ENCODE results near the gene SH2B3. TPM values are rescaled to one million over a fixed set of nuclear protein-coding genes. Genes with fewer than 3 reads are reported as not detected.

SH2B3 gene
- total and polyA plus RNA-seq, 2 experiments from 2014 or later = 8.1 to 59.3 TPM

DNA sequence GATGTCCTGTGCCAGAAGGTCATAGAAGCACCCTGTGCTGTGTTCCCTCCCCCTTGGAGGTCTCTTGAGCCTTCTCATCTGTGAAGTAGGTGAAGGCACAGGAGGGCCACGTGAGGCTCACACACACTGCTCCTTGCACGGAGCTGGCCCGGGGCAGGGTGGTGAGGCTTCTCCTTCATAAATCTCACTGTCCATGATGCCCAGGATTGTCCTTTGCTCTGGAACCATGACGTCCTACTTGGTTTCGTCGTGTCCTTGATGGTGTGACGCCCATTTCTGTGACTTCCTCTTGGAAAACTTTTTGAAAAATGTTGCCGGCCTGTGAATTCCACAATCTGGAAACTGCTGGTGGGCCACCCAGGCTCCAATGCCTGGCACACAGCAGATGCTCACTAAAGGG, 34.4 kb downstream of the SH2B3 start:
- Histone ChIP-seq H3F3A (replicated peaks; ENCODE audit: low read depth) (peaks cover 13% of the 10 kb centered on the region; the same call in 1 of the 2 replicates), H2AFZ (no peak overlapping the region), H3K27me3 (ENCODE audit: insufficient read depth) (no peaks in the 10 kb centered on the region), H4K20me1 (replicated peaks; ENCODE audit: insufficient read depth) (peaks cover 33% of the 10 kb centered on the region), H3K27ac (ENCODE audit: low read depth) (0 out of 2 replicates have a peak overlapping the region, but pooled peaks have one; percentile 45), H3K4me1 (ENCODE audit: insufficient read depth) (peaks cover 29% of the 10 kb centered on the region), H3K4me3 (no peak overlapping the region), H3K9me2 (ENCODE audit: insufficient read depth) (no peaks in the 10 kb centered on the region), H3K4me2 (no peak overlapping the region), H3K36me3 (ENCODE audit: insufficient read depth) (no peaks in the 10 kb centered on the region), H3K79me2 (replicated peaks; ENCODE audit: insufficient read depth) (peaks cover 83% of the 10 kb centered on the region)
- H3K36me3 Mint-ChIP-seq (ENCODE audit: low read depth) = peaks cover 21% of the 10 kb centered on the region
- no peak for ATAC-seq
- peak overlapping the region; percentile 8 for H3K27ac Mint-ChIP-seq
- peaks cover 23% of the 10 kb centered on the region for H3K27me3 Mint-ChIP-seq (ENCODE audit: insufficient read depth, low read depth, poor library complexity)
- H3K4me3 Mint-ChIP-seq = no peak overlapping the region
- peaks cover 58% of the 10 kb centered on the region for H3K4me1 Mint-ChIP-seq
- H3K9me3 Mint-ChIP-seq = no peaks in the 10 kb centered on the region; the same call in 1 of the 3 replicates
- TF ChIP-seq ZNF331 (CRISPR knock-in tag; IDR thresholded peaks at IDR 0.05; ENCODE audit: low read depth) (no peak), ZNF462 (CRISPR knock-in tag; IDR thresholded peaks at IDR 0.05) (no peak), POLR2AphosphoS5 (IDR thresholded peaks at IDR 0.05; ENCODE audit: low read depth) (no peak), STAT1 (IDR thresholded peaks at IDR 0.05; ENCODE audit: unreplicated experiment) (no peak), ZNF114 (CRISPR knock-in tag; IDR thresholded peaks at IDR 0.05) (no peak), NANOG (IDR thresholded peaks at IDR 0.05; ENCODE audit: borderline replicate concordance) (no peak), EZH2phosphoT487 (IDR thresholded peaks at IDR 0.05; ENCODE audit: unreplicated experiment) (no peak), EZH2 (IDR thresholded peaks at IDR 0.05; ENCODE audit: low read depth, unreplicated experiment) (no peak), CREB1 (CRISPR knock-in tag; IDR thresholded peaks at IDR 0.05; ENCODE audit: low read depth) (no peak), JUNB (IDR thresholded peaks at IDR 0.05; ENCODE audit: unreplicated experiment) (no peak)
- TF ChIP-seq, protein P1, sequence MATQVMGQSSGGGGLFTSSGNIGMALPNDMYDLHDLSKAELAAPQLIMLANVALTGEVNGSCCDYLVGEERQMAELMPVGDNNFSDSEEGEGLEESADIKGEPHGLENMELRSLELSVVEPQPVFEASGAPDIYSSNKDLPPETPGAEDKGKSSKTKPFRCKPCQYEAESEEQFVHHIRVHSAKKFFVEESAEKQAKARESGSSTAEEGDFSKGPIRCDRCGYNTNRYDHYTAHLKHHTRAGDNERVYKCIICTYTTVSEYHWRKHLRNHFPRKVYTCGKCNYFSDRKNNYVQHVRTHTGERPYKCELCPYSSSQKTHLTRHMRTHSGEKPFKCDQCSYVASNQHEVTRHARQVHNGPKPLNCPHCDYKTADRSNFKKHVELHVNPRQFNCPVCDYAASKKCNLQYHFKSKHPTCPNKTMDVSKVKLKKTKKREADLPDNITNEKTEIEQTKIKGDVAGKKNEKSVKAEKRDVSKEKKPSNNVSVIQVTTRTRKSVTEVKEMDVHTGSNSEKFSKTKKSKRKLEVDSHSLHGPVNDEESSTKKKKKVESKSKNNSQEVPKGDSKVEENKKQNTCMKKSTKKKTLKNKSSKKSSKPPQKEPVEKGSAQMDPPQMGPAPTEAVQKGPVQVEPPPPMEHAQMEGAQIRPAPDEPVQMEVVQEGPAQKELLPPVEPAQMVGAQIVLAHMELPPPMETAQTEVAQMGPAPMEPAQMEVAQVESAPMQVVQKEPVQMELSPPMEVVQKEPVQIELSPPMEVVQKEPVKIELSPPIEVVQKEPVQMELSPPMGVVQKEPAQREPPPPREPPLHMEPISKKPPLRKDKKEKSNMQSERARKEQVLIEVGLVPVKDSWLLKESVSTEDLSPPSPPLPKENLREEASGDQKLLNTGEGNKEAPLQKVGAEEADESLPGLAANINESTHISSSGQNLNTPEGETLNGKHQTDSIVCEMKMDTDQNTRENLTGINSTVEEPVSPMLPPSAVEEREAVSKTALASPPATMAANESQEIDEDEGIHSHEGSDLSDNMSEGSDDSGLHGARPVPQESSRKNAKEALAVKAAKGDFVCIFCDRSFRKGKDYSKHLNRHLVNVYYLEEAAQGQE (IDR thresholded peaks at IDR 0.05; ENCODE audit: unreplicated experiment) = no peak
- TF ChIP-seq, protein P2, sequence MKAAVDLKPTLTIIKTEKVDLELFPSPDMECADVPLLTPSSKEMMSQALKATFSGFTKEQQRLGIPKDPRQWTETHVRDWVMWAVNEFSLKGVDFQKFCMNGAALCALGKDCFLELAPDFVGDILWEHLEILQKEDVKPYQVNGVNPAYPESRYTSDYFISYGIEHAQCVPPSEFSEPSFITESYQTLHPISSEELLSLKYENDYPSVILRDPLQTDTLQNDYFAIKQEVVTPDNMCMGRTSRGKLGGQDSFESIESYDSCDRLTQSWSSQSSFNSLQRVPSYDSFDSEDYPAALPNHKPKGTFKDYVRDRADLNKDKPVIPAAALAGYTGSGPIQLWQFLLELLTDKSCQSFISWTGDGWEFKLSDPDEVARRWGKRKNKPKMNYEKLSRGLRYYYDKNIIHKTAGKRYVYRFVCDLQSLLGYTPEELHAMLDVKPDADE (IDR thresholded peaks at IDR 0.05) = no peak
- TF ChIP-seq, protein P3, sequence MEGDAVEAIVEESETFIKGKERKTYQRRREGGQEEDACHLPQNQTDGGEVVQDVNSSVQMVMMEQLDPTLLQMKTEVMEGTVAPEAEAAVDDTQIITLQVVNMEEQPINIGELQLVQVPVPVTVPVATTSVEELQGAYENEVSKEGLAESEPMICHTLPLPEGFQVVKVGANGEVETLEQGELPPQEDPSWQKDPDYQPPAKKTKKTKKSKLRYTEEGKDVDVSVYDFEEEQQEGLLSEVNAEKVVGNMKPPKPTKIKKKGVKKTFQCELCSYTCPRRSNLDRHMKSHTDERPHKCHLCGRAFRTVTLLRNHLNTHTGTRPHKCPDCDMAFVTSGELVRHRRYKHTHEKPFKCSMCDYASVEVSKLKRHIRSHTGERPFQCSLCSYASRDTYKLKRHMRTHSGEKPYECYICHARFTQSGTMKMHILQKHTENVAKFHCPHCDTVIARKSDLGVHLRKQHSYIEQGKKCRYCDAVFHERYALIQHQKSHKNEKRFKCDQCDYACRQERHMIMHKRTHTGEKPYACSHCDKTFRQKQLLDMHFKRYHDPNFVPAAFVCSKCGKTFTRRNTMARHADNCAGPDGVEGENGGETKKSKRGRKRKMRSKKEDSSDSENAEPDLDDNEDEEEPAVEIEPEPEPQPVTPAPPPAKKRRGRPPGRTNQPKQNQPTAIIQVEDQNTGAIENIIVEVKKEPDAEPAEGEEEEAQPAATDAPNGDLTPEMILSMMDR (conservative IDR thresholded peaks at IDR 0.05; ENCODE audit: low read depth in 2 of 2) = no peak
- no peak for DNase-seq (ENCODE audit: low spot score)

All from GM23338 (cell line).